GM18870 (cell line): Measurements from ENCODE around the gene NDST3.
A peak's percentile ranks its signal among the peaks of the same experiment; 100 is the strongest.

ENCODE experiments used
- ATAC-seq: cut with Tn5 transposase; IDR thresholded peaks from one replicate; pipeline ENCODE4 v1.9.1; 2021; ENCODE audit warnings: moderate library complexity; ENCODE audit not compliant: unreplicated experiment

Gene NDST3

GRCh38 chr4:118077767-118078105 lies 43.5 kb downstream of the NDST3 start:
- ATAC-seq: no peak

- ATAC-seq: no peak
These were observed 47.1 kb downstream of the NDST3 start for GRCh38 chr4:118081434-118081833.

- no peak for ATAC-seq
These were observed 47.9 kb downstream of the NDST3 start for GRCh38 chr4:118082182-118082581.

GRCh38 chr4:118085700-118086099 lies 51.4 kb downstream of the NDST3 start:
- ATAC-seq: no peak

- no peak for ATAC-seq
These were observed 52.1 kb downstream of the NDST3 start for GRCh38 chr4:118086344-118086743.

- no peak for ATAC-seq
These were observed 53.1 kb downstream of the NDST3 start for GRCh38 chr4:118087366-118087765.

GRCh38 chr4:118099106-118099505 lies 64.8 kb downstream of the NDST3 start:
- no peak for ATAC-seq

- no peak for ATAC-seq
These were observed 67.9 kb downstream of the NDST3 start for GRCh38 chr4:118102195-118102594.

GRCh38 chr4:118112117-118113046 lies 78.1 kb downstream of the NDST3 start:
- ATAC-seq: no peak

GRCh38 chr4:118113220-118113619 lies 78.9 kb downstream of the NDST3 start:
- peak; percentile 83 for ATAC-seq

- no peak for ATAC-seq
These were observed 80.4 kb downstream of the NDST3 start for GRCh38 chr4:118114720-118115119.

GRCh38 chr4:118120120-118120760 lies 86.0 kb downstream of the NDST3 start:
- ATAC-seq: no peak

- no peak for ATAC-seq
These were observed 90.7 kb downstream of the NDST3 start for GRCh38 chr4:118124997-118125396.

- ATAC-seq: no peak
These were observed 105.0 kb downstream of the NDST3 start for GRCh38 chr4:118139241-118139640.

- no peak for ATAC-seq
These were observed 107.0 kb downstream of the NDST3 start for GRCh38 chr4:118141240-118141639.

GRCh38 chr4:118154649-118155048 lies 120.4 kb downstream of the NDST3 start:
- ATAC-seq: no peak

- no peak for ATAC-seq
These were observed 121.2 kb downstream of the NDST3 start for GRCh38 chr4:118155516-118155915.

- no peak for ATAC-seq
These were observed 124.6 kb downstream of the NDST3 start for GRCh38 chr4:118158763-118159375.

- ATAC-seq: no peak
These were observed 133.0 kb downstream of the NDST3 start for GRCh38 chr4:118167306-118167705.

GRCh38 chr4:118171381-118171780 lies 137.1 kb downstream of the NDST3 start:
- no peak for ATAC-seq

- ATAC-seq: no peak
These were observed 138.8 kb downstream of the NDST3 start for GRCh38 chr4:118173126-118173525.
